ENCODE data around the gene RORC.
A peak's percentile ranks its signal among the peaks of the same experiment; 100 is the strongest.

The RORC gene

DNA sequence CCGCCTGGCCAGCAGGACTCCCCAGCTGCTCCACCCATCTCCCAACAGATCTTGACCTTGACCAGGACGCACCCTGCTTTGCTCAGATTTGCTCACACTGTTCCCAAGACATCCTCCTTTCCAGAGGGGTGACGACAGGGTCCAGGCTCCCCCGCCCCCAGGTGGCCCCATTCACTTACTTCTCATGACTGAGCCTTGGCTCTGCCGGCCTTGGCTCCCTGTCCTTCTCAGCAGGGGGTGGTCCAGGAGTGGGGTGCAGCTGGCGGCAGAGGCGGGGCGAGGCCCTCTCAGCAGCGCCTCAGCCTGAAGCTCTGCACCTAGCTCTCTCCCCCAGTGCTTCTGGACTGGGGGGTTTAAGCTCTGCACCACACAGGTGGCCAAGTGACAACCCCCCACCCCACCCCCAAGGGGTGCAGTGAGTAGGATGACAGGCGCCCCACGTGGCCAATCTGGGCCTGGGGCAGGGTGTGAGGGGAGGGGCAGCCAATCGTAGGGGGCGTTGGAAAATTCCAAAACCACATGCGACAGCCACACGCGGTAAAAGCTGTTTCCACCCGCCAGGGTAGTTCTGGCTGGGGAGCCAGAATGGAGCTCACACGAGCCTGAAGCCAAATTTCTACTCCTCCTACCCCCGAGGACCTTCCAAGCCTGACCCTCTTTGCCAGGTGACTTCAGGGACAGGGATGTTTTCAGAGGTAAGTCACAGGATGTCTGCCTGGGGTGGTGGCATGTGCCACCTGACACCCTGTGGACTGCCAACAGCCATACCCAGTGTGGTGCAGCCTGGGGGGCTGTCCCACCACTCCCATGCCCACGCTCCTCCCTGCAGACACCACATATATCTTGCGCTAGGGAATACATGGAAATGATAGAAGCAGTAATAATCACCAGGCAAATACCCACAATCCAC is 5.6 kb downstream of the RORC start:
- peak in 1 of 2 donors; percentile 47 for DNase-seq

DNA sequence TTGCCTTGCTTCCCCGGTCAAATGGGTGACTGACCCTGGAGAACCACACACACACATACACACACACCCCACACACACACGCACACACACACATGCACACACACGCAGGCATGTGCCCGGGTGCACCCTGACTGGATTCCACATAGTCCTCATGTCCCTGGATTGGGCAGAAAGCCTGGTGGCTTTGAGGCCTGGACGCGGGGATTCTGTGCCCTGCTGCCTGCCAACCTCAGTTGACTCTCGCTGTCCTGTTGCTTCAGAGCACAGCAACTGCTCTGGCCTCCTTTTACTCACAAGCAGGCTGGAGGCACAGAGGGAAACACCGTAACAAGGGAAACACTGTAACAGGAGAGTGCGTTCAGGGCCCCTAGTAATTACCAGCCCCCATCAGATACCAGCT is 6.4 kb downstream of the RORC start:
- DNase-seq: no peak

DNA sequence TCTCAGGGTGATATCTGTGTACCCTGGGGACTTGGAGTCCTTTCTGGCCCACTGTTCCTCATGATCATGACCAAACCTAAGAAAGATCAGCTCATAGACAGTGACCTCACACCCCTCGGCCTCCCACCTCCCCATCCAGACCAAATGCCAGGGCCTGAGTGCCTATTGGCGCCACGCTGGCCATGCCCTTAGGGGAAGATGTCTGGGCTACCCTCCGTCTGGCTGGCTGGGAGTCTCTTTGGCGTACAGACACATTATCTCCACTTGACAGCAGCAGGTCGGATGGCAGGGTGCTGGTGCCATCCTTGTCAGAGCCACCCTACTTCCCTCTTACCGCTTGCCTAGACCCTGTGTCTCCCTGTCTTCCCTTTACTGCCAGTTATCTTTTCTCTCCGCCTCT is 8.4 kb downstream of the RORC start:
- DNase-seq: no peak

DNA sequence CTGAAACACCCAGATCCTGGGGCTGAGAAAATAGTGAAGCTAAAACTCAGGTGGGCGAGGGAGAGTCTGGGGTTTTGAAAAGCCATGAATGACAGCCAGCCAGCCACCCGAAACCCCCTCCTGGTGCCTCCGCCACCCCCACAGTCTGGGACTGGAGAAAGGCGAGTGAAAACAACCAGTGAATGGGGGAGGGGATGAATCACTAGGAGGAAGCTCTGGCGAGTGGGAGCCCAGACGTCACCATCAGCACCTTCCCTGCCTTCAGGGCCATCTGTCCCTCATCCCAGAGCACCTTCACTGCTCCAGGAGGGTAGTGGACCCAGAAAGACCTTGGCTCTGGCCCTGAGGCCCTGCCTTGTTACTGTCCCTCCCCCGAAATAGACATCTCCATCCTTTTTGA is 9.2 kb downstream of the RORC start:
- DNase-seq: no peak

DNA sequence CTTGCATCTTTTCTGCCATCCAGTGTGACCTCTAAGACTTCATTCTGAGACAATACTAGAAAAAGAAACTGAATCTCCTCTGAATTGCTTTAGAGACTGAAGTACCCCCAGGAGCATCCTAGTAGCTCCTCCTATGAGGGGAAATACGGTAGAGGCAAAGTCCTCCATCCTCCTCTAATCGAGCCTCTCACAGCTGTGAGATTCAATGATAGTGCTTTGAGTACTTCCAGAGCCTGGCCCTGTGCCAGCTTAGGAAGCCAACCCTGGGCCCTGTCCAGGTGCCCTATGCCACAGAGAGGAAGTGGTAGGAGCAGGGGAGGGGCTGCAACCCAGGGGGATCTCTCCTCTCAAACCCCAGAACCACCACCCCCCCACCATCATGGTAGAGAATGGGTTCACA is 10.7 kb downstream of the RORC start:
- DNase-seq: peak in 1 of 2 donors; percentile 47

DNA sequence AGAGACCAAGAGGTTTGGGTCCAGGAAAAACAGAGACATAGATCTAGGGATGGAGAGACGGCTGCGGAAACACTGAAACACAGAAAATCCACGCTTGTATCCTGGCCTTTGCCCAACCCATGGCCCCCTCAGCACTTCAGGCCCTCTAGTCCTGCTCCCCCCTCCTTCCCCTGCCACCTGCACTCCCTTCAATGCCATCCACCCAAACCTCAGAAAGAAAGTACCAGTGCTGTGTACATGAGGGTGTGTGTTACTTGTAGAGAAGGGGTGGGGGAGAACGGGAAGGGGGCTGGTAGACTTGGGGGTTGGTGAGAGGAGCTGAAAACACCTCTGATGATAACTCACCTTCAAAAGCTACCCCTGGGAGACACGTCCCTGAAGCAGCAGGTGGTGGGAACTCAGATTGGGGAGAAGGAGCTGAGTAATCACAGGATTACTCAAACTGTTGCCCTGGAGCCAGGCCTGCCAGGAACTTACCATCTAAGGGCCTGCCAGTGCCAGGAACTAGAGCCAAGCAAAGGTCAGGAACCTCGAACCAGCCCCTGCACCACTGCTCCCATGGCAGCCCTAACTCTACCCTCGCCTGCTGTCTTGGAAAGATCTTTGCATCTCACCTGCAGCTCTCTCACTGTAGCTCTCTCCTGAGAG is 11.5 kb downstream of the RORC start:
- DNase-seq: no peak

DNA sequence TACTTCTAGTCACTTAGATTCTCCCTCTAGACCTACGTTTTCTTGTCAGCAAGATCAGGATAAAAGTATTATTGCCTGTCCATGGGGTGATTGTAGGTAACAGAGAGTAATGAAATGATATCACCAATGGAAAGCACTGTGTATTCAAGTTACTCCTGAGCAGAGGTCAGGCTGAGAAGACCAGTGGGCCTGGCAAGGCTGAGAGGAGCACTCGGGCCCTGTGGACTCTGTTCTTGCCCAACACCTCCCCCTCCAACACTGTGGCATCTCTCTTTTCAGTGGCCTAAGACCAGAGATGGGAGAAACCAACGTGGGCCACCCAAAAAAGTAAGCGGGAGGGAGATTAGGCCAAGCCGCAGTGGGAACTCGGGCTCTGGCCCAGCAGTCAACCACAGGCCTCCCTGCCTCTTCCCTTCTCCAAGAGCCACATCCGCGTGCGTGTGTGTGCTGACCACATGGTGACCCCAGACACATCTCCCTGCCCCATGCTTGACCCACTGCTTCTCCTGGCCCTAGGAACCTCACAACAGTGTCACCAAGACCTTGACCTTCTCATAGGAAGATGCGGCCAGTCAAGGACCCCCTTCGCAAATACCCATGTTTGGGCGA is 12.3 kb downstream of the RORC start:
- no peak for DNase-seq

DNA sequence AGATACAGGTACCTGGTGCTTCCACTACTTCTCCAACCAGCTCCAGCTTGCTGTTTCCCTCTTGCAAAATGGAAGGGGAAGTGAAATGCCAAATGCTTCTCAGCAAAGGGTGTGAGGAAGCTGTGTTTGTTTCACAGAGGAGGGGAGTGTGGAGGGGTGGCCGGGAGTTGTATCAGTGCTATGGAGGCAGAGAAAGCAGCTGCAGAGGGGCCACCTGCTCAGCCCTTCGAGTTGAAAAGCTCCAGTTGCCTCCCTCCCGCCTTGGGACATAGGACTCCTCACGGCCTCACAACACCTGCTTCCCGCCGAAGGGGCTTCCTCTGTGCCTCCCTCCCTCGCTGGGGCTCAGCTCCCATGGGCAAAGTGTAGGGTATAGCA is 14.3 kb downstream of the RORC start:
- DNase-seq: no peak

DNA sequence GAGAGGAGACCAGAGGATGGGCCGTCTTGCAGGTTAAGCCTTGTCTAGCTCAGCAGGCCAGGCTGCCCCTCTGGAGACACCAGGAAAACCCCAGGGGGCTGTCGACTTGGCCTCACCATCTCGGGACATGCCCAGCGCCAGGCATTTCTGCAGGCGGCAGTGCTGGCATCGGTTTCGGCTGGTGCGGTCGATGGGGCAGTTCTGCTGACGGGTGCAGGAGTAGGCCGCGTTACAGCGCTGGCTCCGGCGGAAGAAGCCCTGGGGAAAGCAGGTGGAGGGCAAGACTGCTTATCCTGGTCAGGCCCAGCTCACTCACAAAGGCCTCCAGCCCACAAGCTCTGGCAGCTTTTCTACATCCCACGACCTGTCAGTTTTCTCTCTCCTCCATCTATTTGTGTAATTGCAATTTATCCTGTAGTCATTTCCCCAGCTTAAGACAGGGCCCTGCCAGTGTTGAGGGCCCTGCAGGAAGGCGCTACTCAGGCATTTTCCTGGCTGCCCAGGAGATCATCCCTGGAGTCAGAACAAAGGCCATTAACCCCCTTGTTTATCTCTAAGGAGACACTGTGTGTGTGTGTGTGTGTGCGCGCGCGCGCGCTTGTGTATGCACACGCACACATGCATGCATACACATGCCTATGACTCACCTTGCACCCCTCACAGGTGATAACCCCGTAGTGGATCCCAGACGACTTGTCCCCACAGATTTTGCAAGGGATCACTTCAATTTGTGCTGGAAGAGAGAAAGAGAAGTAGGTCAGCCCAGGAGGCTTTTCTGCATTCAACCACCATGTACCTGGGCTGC is 14.9 kb downstream of the RORC start:
- DNase-seq: no peak

DNA sequence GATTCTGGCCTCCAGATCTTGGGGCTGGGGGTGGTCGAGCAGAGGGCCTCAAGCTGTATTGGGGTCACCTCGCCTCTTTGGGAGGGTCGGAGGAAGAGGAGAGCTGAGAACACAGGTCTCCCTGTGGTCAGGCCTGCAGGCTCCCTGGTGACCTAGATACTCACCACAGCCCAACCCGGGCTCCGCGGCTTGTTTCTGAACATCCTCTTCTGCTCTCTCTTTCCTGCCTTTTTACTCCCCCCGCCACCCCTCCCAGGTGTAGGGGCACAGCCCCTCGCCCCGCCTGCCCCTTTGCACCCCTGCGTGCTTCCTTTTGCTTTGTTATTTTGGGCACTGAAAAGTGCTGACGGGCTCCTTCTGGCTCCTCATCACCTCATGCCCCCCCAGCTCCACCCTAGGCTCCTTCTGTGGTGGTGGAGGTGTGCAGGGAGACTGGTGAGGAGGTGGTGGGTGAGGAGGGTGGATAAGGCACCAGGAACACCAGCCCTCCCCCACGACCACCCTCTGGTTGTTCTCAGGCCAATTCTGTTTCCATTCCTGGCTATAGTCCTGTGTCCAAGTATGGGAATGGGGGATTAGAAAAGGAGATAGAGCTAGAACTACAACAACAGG is 15.8 kb downstream of the RORC start:
- DNase-seq: peak; percentile 34 to 69

DNA sequence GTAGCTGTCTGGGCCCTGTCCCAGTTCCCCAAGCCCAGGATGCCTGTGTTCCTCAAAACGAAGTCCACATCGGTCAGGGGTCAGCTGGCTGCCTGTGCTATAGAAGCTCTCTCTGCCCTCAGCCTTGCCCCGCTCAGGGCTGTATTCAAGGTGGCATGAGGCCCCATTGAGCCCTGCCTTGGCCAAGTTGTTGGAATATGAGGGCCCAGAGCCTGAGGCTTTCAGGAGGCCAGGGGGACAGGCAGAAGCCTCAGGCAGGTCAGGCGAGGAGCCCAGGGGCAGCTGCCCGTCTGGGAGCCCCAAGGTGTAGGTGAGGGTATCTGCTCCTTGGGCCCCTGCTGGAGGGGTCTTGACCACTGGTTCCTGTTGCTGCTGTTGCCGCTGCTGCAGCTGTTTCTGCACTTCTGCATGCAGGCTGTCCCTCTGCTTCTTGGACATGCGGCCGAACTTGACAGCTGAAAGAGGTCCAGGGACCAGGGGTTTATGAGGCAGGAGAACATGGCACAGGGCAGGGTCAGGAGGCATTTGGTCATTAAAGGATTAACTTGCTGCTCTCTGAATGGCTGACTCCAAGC is 16.5 kb downstream of the RORC start:
- DNase-seq: no peak

DNA sequence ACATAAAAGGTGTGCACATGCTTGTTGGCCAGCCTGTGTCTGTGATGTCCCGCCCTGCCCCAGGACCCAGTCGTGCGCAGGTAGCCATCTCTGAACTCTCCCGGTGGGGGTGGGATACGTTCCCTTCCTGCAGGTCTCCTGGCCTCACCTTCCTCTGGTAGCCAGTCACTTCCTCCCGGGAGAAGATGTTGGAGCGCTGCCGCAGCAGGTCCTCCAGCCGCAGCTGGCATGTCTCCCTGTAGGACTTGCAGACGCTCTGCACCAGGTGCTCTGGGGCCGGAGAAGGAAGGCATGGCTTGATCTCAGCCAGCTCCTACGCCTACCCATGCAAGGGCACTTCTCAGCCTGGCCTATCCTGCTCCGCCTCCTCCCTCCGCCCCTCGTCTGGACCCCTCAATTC is 17.2 kb downstream of the RORC start:
- no peak for DNase-seq

DNA sequence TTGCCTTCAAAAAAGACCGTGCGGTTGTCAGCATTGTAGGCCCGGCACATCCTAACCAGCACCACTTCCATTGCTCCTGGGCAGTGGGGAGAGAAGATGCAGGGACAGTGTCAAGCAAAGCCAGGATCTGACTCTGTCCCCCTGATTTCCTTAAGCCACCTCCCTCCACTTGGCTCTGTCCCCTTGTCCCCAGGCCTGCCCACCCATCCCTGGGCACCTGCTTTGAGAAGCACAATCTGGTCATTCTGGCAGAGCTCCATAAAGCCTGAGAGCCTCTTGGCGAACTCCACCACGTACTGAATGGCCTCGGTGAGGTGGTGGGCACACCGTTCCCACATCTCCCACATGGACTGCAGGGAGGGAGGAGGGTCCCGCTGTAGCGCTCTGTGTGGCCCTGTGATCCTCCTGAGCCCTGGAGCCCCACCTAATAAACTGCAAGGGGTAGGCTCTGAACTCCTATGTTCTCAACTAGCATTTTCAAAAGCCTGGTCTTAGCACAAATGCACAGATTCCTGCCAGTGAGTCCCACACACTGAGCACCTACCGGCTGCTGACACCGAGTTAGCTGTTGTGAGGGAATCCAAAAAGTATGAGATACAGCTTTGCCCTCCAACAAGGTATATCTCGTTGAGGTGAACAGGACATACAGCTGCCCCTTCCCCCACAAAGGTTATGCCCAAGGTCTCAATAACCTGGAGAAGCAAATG is 18.2 kb downstream of the RORC start:
- no peak for DNase-seq

DNA sequence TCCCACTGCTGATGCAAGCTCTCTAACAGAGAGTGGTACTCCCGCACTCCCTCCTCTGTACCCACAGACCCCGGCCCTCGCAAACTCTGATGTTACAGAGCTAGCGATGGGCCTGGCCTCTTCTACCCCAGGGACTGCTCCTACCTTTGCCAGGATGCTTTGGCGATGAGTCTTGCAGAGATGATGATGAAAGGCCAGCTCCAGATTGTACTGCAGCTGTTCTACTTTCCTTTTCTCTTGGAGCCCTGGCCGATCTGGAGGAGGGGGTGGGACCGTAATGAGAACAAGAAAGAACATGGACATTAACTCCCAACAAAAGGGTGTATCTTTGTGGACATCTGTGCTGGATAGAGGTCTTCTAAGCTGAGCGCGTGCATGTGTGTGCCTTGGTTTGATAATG is 20.4 kb downstream of the RORC start:
- no peak for DNase-seq

DNA sequence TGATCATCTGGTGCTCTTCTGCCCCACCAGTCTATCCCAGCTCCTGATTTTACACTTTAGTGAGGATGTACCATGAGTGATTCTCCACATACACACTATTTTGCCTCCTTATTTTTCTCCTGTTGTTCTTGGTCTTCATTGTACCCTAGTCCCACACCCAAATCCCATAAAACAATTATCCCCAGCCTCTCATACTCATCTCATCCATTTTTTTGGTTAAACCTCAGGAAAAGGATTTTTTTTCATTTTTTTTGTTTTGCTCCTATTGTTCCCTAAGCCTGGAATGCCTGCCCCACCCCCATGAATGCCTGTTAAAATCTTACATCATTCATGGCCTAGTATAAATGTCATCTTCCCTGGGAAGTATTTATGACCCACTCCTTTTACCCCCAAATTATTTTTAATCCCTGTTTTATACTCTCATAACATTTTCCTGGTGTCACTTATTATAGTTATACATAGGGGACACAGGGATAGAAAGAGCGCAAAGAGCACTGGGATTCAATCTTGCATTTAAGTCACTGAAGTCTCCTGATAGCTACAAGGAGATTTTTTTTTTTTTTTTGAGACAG is 21.5 kb downstream of the RORC start:
- DNase-seq: no peak

DNA sequence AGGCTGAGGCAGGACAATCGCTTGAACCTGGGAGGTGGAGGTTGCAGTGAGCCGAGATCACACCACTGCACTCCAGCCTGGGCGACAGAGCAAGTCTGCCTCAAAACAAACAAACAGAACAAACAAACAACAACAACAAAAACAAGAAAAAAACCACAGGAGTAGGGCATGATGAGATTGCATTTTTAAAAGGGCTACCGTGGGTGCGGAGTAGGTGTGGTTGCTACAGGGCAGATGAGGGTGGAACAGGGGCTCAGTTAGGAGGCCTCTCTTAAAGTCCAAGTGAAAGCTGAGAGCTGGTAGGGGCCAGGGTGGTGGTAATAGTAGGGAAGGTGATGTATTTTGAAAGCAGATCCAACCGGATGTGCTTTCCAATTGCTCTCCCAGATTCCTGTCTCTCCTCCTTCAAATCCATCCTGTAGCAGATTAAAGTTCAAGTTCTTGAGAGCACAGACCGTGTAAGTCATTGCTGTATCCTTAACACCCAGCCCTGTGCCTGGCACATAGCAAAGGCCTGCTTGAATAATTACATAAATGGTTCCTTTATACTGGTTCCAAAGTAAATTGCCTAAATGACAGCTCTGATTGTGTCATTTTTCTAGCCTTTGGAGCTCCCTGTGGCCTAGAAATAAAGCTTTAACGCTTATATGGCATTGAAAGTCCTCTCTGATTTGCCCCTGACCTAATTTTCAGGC is 22.2 kb downstream of the RORC start:
- DNase-seq: no peak

DNA sequence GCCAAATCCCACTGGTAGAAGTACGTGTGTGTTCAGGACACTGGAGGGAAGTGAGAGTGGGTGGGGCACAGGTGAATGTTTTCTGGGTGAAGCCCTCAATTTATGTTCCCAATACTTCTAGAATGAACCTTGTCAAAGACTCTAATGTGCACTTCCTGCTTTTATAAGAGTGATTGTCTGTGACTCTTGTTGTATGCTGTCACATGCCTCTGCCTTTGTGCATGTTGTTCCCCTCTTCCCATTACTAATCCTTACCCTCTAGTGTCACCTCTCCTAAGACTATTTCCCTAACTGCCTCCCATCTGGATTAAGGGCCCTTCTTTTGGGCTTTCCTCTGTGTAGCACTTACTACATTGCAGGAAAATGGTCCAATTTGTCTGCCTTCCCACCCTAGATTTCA is 23.8 kb downstream of the RORC start:
- no peak for DNase-seq

DNA sequence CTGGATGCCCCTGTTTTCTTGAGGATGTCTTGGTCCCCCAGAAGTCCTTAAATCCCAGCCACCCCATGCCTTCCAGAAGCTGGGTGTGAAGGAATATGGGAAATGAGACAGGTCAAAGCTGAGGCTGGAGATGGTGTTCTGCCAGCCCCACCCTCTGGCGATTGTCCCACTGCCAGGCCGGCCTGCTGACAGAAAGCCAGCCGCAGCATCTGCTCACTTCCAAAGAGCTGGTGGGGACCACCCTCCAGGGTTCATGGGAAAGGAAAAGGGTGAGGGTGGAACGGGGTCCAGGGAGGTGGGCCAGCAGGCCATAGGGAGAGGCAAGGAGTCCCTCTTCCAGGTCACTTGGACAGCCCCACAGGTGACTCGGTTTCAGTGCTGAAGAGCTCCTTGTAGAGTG is 24.5 kb downstream of the RORC start:
- no peak for DNase-seq

DNA sequence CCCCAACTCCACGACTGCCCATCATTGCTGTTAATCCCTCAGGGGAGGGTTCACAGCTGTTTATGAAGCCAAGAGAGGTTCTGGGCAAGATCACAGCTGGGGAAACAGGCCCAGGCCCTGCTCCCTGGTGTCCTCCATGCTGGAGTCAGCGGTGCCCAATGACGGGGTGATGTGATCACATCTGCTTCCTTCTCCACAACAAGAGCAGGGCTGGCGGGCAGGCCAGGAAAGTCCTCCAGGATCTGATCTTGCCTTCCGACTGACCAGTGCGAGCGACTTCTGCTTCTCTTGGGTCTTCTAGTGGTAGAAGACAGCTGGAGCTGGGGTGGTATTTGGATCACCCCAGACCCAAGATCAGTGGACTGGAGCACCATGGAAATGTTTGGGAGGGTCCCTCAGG is 25.4 kb downstream of the RORC start:
- no peak for DNase-seq

DNA sequence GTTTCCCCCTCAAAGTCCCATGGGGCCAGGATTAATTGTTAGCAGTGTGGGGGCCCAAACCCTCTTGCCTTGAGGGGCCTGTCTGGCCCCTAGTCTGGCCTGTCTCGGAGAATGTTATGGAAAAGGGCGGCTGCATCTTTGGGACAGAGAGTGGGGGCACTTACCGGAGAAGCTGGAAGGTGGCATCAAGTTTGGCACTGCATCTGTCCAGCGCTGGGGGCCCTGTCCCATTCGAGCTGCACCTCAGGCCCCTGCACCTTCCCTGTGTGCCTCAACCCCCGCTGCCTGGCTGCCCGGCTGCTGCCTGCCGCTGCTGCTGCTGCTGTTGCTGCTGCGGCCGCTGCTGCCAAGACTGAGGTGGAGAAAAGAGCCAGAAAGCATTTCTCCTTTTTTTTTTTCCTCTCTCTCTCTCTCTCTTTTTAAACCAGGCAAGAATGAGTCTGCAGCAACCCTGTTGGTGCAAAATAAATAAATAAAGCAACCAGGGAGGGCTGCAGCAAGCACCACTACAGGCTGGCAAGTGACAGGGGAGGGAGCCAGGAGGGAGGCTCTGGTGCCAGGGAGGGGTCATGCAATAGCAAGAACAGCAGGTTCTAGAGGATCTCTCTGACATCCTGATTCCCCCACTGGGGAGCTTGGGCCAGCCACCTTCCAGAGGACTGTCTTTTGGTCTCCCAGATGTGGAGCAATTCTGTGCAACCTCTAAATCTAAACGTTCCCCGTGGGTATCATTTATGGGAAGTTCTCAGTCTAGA is 26.4 kb downstream of the RORC start, which contains the start of gene LINGO4:
Gene LINGO4 (minus strand): TSS at position 354 of the 755 bp plus-strand sequence. CDS start 2,715 bp downstream, outside the sequence.
- DNase-seq: no peak

Data from CD4-positive, alpha-beta T cell treated with Interferon alpha-2 for 1 hour (primary cell).